Retina (tissue), 1 donor: Measurements from ENCODE around the gene MACROD2.
"Not testable (repeated sequence)": the region's sequence is repeated elsewhere in the genome, so short reads cannot be mapped to it uniquely, and the experiment has no call there.

Experiments used
- DNase-seq: peaks from one replicate; pipeline ENCODE4 v3.0.0-alpha.2; 2016

The MACROD2 gene

GRCh38 chr20:14197097-14197496 lies 201.8 kb downstream of the MACROD2 start:
- DNase-seq: no peak

DNA sequence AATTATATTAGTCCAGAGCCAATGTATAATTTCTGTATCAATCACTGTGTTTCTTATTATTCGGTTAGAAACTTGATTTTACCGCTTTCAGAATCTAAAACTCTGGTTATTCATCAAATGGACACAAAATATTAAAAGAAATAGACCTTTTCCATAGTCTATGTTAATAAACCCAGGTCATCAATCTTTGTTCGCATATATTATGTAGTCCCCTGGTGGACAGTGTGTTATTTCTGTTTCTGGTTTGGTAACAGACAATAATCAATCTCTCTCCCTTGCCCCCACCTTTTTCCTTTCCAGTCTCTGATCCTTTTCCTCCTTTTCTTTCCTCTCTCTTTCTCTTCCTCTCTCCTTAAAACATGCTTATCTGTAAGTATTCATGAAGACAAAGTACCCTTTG lies 203.1 kb downstream of the MACROD2 start:
- no peak for DNase-seq

DNA sequence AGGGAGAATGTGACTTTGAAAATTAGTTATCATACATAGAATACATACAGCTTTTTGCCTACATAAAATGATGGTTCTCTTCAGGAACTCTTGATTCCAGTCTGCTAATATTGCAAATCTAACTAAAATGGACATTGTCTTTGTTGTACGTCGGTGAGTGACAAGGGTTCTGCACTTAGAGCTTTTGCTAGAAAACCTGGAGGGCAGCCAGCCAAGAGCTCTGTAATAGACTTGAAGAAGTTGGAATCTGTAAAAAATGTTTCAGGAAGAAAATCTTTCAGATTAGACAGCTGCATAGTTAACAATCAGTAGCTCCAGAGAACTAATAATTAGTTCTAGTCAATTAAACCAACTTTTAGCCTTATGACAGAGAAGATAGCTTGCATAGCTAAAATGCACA lies 203.8 kb downstream of the MACROD2 start:
- DNase-seq: no peak

GRCh38 chr20:14203657-14204056 lies 208.3 kb downstream of the MACROD2 start:
- DNase-seq: no peak

DNA sequence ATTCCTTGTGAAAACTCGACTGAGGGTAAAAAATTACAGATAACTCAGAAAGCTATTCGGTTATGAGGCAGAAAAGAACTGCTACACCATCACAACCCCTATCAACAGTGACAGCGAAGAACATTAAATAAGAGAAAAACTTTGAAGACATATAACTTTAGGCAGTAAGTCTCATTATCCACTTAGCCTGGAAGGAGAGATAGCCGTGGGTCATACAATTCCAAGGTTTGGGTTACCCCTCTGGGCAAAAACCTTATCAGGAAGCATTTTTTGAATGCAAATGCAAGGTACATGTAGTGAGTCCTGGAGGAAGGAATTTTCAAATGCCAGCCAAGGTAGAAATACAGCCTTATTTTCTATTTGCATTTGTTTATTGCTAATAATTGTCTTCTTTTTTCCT lies 212.3 kb downstream of the MACROD2 start:
- no peak for DNase-seq

DNA sequence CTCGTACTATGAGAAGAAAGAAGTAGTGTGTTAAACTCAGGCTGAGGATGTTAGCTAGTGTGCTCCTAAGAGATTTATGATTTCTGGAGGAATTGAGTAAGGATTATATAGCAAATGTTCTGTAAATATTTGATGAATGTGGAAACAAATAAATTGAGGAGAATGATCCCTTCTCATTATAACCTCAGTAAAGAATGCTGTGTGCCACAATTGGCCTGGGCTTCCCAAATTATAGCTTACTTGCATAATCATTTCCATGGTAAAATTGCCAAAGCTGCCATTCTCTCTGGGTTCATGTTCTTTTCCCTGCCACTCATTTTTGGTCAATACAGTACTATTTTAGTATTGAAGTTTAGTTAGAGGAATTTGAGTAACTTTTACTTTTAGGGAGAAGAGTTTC lies 213.6 kb downstream of the MACROD2 start:
- no peak for DNase-seq

GRCh38 chr20:14210146-14210545 lies 214.8 kb downstream of the MACROD2 start:
- DNase-seq: no peak

GRCh38 chr20:14214046-14214445 lies 218.7 kb downstream of the MACROD2 start:
- DNase-seq: no peak

GRCh38 chr20:14215880-14216279 lies 220.6 kb downstream of the MACROD2 start:
- DNase-seq: not testable (repeated sequence)

DNA sequence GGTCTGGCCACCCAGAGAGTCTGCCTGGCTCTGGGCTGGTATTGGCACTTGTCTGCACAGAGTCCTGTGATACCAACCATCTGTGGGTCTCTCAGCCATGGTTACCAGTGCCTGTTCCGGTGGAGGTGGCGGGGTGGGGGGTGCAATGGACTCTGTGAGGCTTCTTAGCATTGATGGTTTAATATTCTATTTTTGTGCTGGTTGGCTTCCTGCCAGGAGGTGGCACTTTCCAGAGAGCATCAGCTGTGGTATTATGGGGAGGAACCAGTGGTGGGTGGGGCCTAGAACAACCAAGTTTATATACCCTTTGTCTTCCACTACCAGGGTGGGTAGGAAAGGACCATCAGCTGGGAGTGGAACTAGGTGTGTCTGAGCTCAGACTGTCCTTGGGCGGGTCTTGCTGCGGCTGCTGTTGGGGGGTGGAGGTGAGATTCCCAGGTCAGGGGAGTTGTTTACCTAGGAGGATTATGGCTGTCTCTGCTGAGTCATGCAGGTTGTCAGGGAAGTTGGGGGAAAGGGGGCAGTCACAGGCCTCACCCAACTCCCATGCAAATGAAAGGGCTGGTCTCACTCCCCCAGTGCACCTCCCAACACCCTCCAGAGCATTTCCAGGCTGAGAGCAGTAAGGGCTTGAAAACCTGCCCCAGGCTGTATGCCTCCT lies 224.6 kb downstream of the MACROD2 start:
- no peak for DNase-seq

- DNase-seq: no peak
Observed at GRCh38 chr20:14220986-14221385, 225.7 kb downstream of the MACROD2 start.

DNA sequence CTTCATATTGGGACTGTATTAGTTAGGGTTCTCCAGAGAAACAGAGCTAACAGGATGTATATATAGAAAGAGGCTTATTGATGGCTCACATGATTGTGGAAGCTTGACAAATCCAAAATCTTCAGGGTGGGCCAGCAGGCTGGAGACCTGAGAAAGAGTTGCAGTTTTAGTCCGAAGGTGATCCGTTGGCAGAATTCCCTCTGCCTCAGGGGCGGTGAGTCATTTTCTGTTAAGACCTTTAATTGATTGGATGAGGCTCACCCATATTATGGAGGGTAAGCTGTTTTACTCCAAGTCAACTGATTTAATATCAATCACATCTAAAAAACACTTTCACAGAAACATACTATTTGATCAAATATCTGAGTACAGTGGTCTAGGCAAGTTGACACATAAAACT lies 228.5 kb downstream of the MACROD2 start:
- no peak for DNase-seq

GRCh38 chr20:14226051-14227049 lies 231.0 kb downstream of the MACROD2 start:
- peak; percentile 61 for DNase-seq

- DNase-seq: no peak
Observed at GRCh38 chr20:14232650-14233049, 237.3 kb downstream of the MACROD2 start.

DNA sequence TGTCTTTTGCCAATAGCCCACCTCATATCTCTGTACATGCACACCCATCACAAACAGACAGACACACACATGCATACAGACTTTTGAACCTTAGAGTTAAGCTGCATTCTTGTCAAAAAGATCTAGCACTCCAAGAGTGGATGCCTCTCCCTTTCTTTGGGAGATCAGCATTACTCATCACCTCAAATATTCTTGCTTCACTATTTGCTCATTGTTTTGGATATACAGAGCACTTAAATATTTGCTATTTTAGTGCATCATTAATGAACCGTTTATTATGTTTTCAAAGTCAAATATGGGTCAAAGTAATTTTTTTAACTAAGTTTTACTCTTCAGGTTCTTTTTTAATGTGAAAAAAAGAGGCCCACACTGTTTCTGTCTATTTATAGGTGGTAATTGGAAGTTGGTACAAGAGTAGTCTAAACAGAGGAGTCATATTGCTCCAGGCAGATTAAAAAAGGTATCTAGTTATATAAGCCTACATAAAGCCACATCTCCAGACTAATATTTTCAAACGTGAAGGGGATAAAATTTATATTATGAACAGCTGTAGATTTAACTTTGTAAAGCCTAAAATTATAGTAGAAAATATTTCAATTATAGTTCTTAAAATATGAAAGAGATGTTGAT lies 239.5 kb downstream of the MACROD2 start:
- DNase-seq: no peak

DNA sequence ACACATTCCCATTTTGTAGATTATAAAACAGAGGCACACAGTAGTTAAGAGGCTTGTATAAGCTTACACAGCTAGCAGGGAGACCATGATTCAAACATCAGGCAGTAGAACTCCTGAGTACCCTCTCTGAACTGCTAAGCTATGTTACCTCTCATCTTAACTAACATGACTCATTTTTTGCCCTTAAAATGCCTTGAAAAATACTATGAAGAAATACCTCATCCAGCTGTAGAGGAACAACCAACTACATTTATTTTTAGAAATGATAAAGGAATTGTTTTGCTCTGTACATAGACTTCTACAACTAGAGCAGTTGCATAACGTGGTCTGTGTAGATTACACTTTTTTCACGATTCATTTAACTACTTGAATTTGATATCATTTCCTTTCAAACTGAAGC lies 240.0 kb downstream of the MACROD2 start:
- DNase-seq: peak; percentile 14

- no peak for DNase-seq
Observed at GRCh38 chr20:14245368-14245970, 250.2 kb downstream of the MACROD2 start.

DNA sequence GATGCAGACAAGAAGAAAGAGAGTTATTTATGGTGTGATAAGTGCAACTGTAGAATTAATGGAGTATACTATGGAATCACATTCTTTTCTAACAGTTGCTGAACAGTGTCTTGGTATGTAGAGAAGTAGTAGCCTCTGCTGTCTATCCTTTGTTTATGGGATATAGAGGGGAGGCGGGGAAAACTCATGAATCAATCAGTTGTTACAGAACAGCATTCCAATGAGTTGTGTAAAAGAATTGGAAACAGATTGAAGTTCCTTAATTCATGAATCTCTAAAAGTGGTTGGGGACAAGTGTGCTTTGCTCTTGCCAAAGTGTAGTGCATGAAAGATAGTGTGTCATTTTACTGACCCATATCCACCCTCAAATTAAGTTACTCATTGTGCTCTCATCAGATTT lies 264.4 kb downstream of the MACROD2 start:
- no peak for DNase-seq

DNA sequence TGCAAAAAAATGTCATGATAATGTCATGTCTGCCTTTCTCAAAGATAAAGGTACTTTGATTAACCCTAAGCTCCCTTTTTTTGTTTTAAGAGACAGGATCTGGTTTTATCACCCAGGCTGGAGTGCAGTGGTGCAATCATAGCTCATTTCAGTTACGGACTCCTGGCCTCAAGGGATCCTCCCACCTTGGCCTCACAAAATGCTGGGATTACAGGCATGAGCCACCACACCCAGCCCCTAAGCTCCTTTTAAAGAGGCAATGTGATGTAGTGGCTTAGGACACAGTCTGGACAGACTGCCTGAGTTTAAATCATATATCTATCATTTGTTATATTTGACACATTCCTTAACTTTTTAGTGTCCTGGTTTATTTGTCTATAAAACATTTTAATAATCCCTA lies 265.1 kb downstream of the MACROD2 start:
- no peak for DNase-seq

DNA sequence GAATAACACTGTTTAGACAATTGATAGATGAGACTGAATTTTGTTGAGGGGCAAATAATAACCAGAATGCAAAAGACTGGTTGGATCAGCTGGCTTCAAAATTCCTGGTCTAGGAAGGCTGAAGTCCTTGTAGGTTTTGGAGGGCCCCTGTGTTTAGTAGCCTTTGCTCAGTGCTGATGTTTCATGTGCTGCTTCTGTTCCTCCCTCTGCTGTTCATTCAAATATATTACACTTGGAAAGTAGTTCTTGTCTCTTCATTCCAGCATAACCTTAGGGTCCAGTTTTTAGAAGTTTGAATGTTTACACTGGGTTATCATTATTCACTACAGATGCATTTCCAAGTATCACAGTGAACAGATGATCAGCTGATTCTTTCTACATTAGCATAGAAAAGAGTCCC lies 269.6 kb downstream of the MACROD2 start:
- no peak for DNase-seq

- DNase-seq: no peak
Observed at GRCh38 chr20:14266246-14266645, 270.9 kb downstream of the MACROD2 start.

DNA sequence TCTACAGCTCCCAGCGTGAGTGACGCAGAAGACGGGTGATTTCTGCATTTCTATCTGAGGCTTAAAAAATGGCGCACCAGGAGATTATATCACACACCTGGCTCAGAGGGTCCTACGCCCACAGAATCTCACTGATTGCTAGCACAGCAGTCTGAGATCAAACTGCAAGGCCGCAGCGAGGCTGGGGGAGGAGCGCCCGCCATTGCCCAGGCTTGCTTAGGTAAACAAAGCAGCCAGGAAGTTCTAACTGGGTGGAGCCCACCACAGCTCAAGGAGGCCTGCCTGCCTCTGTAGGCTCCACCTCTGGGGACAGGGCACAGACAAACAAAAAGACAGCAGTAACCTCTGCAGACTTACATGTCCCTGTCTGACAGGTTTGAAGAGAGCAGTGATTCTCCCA lies 275.4 kb downstream of the MACROD2 start:
- not testable (repeated sequence) for DNase-seq

GRCh38 chr20:14282140-14282539 lies 286.8 kb downstream of the MACROD2 start:
- no peak for DNase-seq
